Hematopoietic multipotent progenitor cell treated with erythropoietin and hydrocortisone succinate and interleukin-3 and kit ligand, for 8 days (in vitro differentiated cells): ENCODE results near the gene ACLY.
"Not testable (repeated sequence)": the region's sequence is repeated elsewhere in the genome, so short reads cannot be mapped to it uniquely, and the experiment has no call there.

Experiments
- DNase-seq: peaks from one replicate; pipeline ENCODE4 v3.0.0-alpha.2; 2015

The ACLY gene

GRCh38 chr17:41939044-41939692 is 20.4 kb upstream of the ACLY start:
- no peak for DNase-seq

DNA sequence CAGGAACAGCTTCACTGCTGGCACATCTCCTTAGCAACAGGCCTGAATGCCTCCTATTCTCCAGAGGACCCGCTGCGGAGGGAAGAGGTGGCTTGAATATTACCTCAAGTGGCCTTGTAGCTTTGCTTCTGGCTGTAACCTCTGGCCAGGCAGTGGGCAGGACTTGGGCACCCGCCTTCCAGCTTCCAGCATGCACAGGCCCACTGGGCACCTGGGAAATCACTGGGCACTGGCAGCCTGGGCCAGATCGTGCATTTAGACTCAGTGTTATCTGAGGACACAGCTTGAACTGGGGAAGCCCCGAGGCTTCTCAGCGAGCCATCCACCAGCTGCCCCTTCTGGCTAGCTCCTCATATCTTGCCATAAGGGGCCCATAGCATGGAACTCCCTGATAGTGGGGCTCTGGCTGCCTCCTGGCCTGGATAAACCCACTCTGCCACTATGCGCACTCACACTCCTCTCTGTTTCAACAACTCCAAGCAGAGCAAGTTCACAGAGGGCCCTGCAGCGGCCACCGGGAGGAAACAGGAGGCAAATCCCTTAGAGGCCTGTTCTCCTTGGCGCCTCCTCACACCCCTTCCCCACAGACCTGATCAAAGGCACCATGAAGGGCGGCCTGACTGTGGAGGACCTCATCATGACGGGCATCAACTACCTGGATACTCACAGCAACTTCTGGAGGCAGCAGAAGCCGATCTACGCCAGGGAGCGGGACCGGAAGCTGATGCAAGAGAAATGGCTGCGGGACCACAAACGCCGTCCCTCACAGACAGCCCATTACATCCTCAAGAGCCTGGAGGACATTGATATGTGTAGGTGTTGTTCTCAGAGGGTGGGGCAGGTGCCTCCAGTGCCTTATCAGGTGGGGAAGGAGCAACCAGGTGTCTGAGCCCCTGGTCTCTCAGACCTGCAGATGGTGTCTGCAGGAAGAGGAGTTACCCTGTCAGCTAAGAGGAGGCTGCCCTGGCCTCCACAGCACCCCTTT is 19.5 kb upstream of the ACLY start:
- DNase-seq: peak; percentile 98

- DNase-seq: no peak
These were observed 16.9 kb upstream of the ACLY start for GRCh38 chr17:41935641-41936040.

GRCh38 chr17:41932816-41933389 is 14.2 kb upstream of the ACLY start:
- DNase-seq: peak; percentile 81

GRCh38 chr17:41931715-41932114 is 13.0 kb upstream of the ACLY start:
- DNase-seq: not testable (repeated sequence)

GRCh38 chr17:41930833-41931156 is 12.0 kb upstream of the ACLY start:
- not testable (repeated sequence) for DNase-seq

DNA sequence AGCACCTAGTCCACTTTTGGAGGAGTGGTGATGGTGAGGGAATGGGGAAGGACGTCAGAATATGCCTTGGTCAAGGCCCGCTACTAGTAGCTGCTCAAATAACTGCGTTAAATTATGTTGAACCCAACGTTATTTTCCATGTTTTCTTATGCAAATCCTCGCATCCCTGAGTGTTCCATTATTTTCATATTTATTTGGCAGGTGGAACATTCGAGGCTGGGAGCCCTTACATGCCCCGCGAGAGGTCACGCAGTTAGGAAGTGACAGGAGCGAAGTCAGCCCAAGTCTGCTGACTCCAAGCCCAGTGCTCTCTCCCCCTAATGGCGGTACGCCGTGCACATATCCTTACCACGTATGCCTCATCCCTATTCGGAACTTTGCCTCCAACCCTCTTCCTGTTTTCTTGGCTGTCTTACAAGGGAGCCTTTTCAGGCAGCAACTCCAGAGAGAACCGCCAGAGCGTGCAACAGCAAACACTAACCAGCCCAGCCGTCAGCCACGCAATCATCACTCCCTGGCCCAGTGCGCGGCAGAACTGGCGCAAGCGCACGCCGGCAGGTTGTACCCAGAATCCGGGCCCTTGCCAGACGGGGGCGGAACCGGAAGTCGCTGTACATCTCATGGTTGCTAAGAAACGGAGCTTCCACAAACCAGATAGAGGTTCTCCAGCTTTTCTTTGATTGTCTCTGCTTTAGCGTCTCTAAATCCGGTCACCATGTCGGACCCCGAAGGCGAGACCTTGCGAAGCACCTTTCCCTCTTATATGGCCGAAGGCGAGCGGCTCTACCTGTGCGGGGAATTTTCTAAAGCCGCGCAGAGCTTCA is 11.5 kb upstream of the ACLY start, which contains the start of gene ODAD4:
Gene ODAD4, plus strand, starts transcription at position 609 of the 824 bp plus-strand sequence. Its CDS starts 107 bp downstream, at position 716.
- DNase-seq: peak; percentile 97

DNA sequence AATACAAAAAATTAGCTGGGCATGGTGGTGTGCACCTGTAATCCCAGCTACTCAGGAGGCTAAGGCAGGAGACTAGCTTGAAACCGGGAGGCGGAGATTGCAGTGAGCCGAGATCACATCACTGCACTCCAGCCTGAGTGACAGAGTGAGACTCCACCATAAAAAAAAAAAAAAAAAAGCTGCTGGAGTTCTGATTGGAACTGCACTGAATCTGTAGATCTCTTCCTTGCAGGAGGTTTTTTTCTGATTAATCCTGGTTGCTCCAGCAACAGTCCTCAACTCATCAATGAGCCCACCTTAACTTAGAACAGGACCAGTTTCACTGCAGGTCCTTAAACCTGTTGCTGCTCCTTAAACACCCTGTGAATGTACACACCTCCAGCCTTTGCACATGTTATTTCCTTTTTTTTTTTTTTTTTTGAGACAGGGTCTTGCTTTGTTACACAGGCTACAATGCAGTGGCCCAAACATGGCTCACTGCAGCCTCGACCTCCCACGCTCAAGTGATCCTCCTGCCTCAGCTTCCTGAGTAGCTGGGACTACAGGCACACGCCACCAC is 10.0 kb upstream of the ACLY start:
- no peak for DNase-seq

DNA sequence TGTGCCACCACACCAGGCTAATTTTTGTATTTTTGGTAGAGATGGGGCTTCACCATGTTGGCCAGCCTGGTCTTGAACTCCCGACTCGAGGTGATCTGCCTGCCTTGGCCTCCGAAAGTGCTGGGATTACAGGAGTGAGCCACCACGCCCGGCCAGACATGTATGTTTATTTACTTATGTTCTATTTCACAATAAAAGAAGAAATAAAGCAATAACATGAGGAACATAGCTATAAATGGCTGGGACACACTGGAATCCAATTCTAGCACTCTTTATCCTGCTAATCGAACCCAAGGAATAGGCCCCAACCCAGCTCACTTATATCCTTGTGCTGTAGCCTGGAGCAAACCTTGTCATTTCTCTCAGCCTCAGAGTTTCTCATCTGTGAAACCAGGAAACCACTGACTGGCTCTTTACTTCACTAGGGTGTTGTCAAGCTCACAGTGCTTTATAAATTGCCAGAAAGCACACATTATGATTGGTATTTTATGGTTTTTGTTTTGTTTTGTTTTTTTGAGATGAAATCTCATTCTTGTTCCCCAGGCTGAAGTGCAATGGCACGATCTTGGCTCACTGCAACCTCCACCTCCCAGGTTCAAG is 7.3 kb upstream of the ACLY start:
- no peak for DNase-seq

DNA sequence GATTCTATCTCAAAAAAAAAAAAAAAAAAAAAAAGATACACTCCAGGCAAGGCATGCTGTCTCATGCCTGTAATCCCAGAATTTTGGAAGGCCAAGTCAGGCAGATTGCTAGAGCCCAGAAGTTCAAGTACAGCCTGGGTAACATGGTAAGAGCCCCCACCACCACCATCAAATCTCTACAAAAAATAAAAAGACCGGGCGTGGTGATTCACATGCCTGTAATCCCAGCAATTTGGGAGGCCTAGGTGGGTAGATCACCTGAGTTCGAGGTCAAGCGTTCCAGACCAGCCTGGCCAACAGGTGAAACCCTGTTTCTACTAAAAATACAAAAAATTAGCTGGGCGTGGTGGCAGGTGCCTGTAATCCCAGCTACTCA is 1.8 kb upstream of the ACLY start:
- no peak for DNase-seq

GRCh38 chr17:41919840-41920579 is 1.3 kb upstream of the ACLY start:
- no peak for DNase-seq

- no peak for DNase-seq
These were observed 540 bp upstream of the ACLY start for GRCh38 chr17:41919165-41919817.

- DNase-seq: peak; percentile 81
These were observed 955 bp downstream of the ACLY start for GRCh38 chr17:41917679-41918313.

GRCh38 chr17:41917192-41917591 is 1.6 kb downstream of the ACLY start:
- peak; percentile 29 for DNase-seq

DNA sequence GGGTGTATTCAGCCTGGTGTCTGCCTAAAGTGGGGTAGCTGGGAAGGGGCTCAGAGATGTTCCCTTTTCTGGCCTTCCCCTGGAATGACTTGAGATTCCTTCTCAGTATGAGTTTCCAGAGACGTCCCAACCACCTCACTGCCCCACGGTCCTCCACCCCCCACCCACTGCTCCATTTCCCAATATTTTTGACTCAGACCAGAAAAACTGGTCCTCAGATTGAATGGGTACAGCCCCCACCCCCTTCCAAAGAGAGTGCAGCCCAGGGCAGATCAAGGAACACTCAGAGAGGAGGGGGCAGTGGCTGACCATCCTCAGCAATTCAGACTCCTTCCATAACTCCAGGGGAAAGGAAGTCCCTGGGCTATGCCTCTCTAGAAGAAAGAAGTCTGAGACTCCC is 3.2 kb downstream of the ACLY start:
- DNase-seq: no peak

GRCh38 chr17:41915020-41915419 is 3.7 kb downstream of the ACLY start:
- DNase-seq: no peak

DNA sequence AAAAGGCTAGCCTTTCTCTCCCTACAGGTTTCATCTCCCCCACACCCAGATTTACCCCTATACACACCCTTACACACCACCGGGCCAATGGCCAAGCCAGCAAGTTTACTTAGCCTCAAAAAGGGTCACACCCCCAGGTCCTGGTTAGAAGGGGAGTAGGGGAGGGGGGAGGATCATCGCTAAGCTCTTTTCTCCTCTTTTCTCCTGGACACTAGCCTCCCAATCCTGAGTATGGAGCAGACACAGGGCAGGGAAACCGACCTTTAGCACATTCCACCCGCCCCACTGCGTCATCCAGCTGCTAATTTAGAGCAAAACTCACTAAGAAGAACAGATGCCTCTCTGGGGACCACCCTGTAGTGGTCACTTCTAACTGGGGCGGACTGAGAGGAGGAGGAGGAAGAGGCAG is 4.4 kb downstream of the ACLY start:
- no peak for DNase-seq

DNA sequence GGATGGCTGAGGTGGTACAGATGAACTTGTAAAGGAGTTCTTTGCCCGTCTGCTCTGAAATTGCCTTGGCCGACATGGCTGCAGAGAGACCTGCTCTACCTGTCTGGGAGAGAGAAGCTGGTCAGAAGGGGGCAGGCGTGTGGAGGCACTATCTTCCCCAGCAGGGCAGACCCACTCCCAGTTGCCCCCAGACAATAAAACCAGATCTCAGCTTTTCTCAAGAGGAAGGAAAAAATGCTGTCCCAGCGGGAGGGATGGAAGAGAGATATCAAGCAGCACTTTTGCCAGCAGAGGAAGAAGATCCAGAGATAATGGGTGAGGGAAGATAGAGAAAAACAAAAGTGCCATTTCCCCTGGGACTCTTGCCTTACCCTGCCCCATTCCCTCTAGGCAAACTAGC is 5.0 kb downstream of the ACLY start:
- no peak for DNase-seq

- no peak for DNase-seq
These were observed 5.8 kb downstream of the ACLY start for GRCh38 chr17:41912925-41913324.

DNA sequence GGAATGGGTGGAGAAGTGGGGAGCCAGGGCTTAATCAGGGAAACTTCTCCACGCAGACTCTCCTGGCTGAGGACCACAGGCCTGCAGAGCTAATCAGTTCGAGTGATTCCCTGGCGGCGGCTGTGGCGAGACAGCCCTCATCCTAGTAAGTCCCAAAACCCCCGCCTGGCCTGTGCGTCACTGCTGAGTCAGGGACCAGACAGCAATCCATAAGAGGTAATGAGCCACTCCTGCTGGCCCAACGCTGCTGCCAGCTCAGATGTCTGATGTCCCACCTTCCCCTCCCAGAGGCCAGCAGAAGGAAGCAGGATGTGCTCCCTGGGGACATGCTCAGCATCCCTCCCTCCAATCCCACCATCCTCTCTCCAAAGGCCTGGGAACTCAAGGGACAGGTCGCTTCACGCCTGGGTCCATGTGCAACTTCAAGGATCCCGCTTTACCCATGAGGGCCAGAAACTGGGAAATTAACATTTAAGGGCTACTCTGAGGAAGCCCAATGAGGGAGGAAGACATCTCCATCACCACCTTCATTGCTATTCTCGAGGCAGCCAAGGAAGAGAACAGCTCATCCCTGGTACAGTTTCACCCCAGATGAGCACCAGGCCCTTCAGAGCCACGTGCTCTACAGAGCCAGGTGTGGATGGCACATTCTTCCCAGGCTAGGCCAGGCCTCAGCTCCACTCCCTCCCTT is 7.9 kb downstream of the ACLY start:
- DNase-seq: no peak
